Effector memory CD8-positive, alpha-beta T cell (primary cell): ENCODE data around the gene SYDE2.
"Not testable (repeated sequence)": the region's sequence is repeated elsewhere in the genome, so short reads cannot be mapped to it uniquely, and the experiment has no call there.

Experiments used
- ATAC-seq: fragments of 150-1000 bp; cut with Tn5 transposase; replicated peaks from 2 replicates; pipeline ENCODE4 v1.10.0; 2021; ENCODE audit warnings: mild to moderate bottlenecking, moderate library complexity
- DNase-seq, 3 experiments: peaks; one replicate each; pipeline ENCODE4 v3.0.0; 2021
- H3K27ac Mint-ChIP-seq, 2 donors: one replicate each; pipeline ENCODE4 v1.8.0; 2022; ENCODE audit warnings: mild to moderate bottlenecking in 2 of 2, mixed read lengths in 2 of 2, moderate library complexity in 2 of 2
- H3K27me3 Mint-ChIP-seq, 2 donors: one replicate each; pipeline ENCODE4 v1.8.0; 2022; ENCODE audit warnings: mixed read lengths in 2 of 2
- H3K36me3 Mint-ChIP-seq: one replicate; pipeline ENCODE4 v1.8.0; 2022; ENCODE audit warnings: mild to moderate bottlenecking, moderate library complexity, mixed read lengths; ENCODE audit not compliant: insufficient read depth
- H3K4me1 Mint-ChIP-seq, 2 donors: one replicate each; pipeline ENCODE4 v1.8.0; 2022; ENCODE audit warnings: low read depth in 2 of 2, mixed read lengths in 2 of 2
- H3K4me3 Mint-ChIP-seq, 2 donors: one replicate each; pipeline ENCODE4 v1.8.0; 2022; ENCODE audit warnings: mild to moderate bottlenecking in 2 of 2, mixed read lengths in 2 of 2, moderate library complexity in 2 of 2
- H3K9me3 Mint-ChIP-seq, 2 donors: one replicate each; pipeline ENCODE4 v1.8.0; 2022; ENCODE audit warnings: mixed read lengths in 2 of 2

Gene SYDE2

DNA sequence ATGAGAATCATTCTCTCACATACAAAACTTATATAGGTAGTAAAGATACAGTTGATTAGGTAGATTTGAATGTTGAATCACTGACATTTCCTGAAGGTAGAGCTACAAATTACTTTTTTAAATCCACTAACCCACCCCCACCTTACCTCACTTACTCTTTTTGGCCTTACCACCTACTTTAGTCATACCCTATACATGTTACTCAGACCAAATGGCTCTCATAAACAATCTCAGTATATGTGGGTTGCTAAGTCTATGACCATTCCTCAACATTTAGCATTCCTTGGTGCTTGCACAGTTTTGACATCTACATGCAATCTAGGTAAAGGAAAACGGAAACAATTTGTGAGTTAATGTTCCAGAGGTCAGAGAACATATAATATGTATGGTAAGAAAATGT, 26.3 kb downstream of the SYDE2 start:
- peaks cover 3 to 5% of the 10 kb centered on the region in 2 donors for H3K4me1 Mint-ChIP-seq
- no peaks in the 10 kb centered on the region for H3K27me3 Mint-ChIP-seq
- no peaks in the 10 kb centered on the region for H3K36me3 Mint-ChIP-seq
- H3K4me3 Mint-ChIP-seq, result no peak overlapping the region
- no peaks in the 10 kb centered on the region for H3K9me3 Mint-ChIP-seq
- no peak overlapping the region for H3K27ac Mint-ChIP-seq
- DNase-seq (no peak), ATAC-seq (no peak)

DNA sequence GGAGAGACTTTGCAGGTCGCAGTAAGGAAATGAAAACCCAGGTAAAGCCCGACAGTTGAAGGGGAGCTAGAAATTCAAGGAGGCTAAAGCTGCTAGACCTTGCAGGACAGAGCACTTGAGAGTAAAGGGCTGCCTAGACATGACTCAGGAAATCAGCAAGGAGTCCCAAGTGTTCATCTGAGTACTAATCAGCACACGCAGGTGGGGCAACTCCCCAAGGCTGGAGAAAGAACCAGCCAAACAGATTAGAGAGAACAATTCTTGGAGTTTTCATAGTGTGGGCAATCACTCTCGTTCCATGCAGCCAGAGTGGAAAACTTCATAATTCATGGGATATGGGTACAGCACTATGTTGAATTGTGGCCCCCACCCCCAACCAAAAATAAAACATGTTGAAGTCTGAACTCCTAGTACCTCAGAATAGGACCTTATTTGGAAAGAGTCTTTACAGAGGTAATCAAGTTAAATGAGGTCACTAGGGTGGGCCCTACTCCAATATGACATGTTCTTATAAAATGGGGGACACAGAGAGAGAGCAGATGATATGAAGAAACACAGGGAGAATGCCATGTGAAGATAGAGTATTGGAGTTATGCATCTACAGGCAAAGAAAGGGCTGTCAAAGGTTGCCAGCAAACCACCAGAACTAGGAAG, 28.0 kb downstream of the SYDE2 start:
- no peak for ATAC-seq
- Mint-ChIP-seq H3K9me3 (no peaks in the 10 kb centered on the region), H3K27me3 (no peaks in the 10 kb centered on the region), H3K27ac (no peak overlapping the region), H3K36me3 (no peaks in the 10 kb centered on the region), H3K4me1 (no peaks in the 10 kb centered on the region), H3K4me3 (no peak overlapping the region)
- no peak for DNase-seq

GRCh38 chr1:85171721-85172120, 29.1 kb downstream of the SYDE2 start:
- Mint-ChIP-seq H3K4me3 (no peak overlapping the region), H3K4me1 (no peaks in the 10 kb centered on the region), H3K9me3 (no peaks in the 10 kb centered on the region), H3K27ac (no peak overlapping the region), H3K36me3 (no peaks in the 10 kb centered on the region), H3K27me3 (no peaks in the 10 kb centered on the region)
- DNase-seq (no peak), ATAC-seq (no peak)

DNA sequence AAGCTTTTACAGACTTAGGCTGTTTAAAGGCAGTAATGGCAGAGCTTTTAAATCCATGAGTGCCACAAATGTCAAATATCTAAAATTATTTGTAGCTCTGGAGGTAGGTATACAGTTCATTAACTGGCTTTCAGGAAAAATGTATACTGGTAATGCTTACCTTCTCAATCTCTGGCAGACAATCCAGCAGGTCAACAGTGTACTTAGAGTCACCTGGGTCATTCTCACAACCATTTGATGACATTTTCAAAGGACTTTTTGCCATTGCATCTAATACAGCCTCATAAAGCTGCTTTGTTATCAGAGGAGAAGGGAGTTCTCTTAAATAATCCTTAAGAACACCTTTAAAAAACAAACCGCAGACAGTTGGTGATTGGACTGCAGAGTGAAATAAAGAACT, 31.9 kb downstream of the SYDE2 start:
- H3K27me3 Mint-ChIP-seq, result no peaks in the 10 kb centered on the region
- ATAC-seq (no peak), DNase-seq (no peak)
- no peak overlapping the region for H3K27ac Mint-ChIP-seq
- no peaks in the 10 kb centered on the region for H3K9me3 Mint-ChIP-seq
- H3K4me1 Mint-ChIP-seq, result no peaks in the 10 kb centered on the region
- peaks cover 3% of the 10 kb centered on the region for H3K36me3 Mint-ChIP-seq
- no peak overlapping the region for H3K4me3 Mint-ChIP-seq

DNA sequence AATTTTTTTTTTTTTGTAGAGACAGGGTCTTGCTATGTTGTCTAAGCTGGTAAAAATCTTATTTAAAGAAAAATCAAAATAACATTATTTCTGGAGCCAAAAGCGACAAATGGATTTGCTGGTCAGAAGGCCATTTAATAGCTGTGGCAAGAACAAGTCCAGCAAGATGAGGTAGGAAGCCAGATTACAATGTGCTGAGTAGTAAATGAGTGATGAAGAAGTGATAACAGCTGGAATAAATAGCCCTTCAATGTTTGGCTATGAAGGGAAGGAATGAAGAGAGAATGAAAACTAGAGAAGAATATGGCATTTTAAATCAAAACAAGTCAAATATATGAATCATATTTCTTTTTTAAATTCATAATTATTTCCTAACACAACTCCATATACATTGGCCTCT, 34.5 kb downstream of the SYDE2 start:
- ATAC-seq, result no peak
- H3K4me1 Mint-ChIP-seq, result no peaks in the 10 kb centered on the region
- H3K27me3 Mint-ChIP-seq, result no peaks in the 10 kb centered on the region
- DNase-seq, result no peak
- no peaks in the 10 kb centered on the region for H3K9me3 Mint-ChIP-seq
- no peak overlapping the region for H3K4me3 Mint-ChIP-seq
- peaks cover 6% of the 10 kb centered on the region for H3K36me3 Mint-ChIP-seq
- no peak overlapping the region for H3K27ac Mint-ChIP-seq

DNA sequence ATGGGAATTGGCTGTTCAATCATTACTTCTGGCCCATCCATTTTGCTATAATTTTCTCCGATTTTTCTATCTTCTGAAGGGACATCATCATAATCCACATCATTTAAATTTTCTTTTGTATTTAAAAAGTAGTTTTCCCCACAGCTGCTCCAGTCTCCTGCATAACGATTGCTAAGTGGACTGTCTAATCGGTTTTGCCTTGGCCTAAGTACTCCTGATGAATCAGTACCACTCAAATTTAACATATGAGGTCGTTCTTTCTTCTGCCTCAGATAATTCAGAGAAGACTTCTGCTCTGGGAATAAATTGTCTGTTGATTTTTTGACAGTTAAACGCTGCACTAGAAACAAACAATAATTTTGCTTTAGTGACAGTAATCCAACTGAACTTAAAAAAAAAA, 41.9 kb downstream of the SYDE2 start:
- Mint-ChIP-seq H3K4me3 (no peak overlapping the region), H3K9me3 (no peaks in the 10 kb centered on the region), H3K4me1 (no peaks in the 10 kb centered on the region), H3K36me3 (peaks cover 4% of the 10 kb centered on the region), H3K27ac (no peak overlapping the region), H3K27me3 (no peaks in the 10 kb centered on the region)
- DNase-seq, result no peak
- ATAC-seq, result no peak

DNA sequence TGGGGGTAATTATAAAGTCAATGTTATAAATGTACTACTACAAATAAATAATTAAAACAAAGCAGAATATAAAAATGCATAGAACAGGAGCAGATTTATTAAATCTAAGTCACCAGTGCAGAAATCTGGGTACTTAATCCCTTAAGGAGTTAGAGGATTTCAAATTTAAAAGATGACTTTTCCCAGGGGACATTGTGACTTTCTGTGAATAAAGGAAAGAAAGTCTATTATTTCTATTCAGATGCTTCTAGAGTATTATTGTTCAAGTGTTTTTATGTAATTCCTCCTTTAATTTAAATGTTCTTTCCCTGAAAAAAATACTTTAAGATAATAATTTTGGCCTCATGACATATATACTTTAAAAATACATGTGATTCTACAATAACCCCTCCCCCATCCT, 43.4 kb downstream of the SYDE2 start:
- H3K36me3 Mint-ChIP-seq, result peaks cover 4% of the 10 kb centered on the region
- no peaks in the 10 kb centered on the region for H3K9me3 Mint-ChIP-seq
- no peak overlapping the region for H3K4me3 Mint-ChIP-seq
- H3K4me1 Mint-ChIP-seq, result no peaks in the 10 kb centered on the region
- DNase-seq (no peak), ATAC-seq (no peak)
- no peaks in the 10 kb centered on the region for H3K27me3 Mint-ChIP-seq
- H3K27ac Mint-ChIP-seq, result no peak overlapping the region

GRCh38 chr1:85153149-85153891, 47.5 kb downstream of the SYDE2 start:
- Mint-ChIP-seq H3K27ac (no peak overlapping the region), H3K36me3 (no peaks in the 10 kb centered on the region), H3K4me3 (no peak overlapping the region), H3K27me3 (peaks cover 0 to 5% of the 10 kb centered on the region in 2 donors), H3K9me3 (no peaks in the 10 kb centered on the region), H3K4me1 (no peaks in the 10 kb centered on the region)
- DNase-seq, result no peak
- ATAC-seq, result no peak

- Mint-ChIP-seq H3K4me3 (no peak overlapping the region), H3K36me3 (no peaks in the 10 kb centered on the region), H3K27ac (no peak overlapping the region), H3K27me3 (peaks cover 0 to 5% of the 10 kb centered on the region in 2 donors), H3K9me3 (no peaks in the 10 kb centered on the region), H3K4me1 (no peaks in the 10 kb centered on the region)
- DNase-seq, result no peak
- ATAC-seq, result no peak
Observed at GRCh38 chr1:85151446-85151845, 49.4 kb downstream of the SYDE2 start.

GRCh38 chr1:85149805-85150204, 51.0 kb downstream of the SYDE2 start:
- Mint-ChIP-seq H3K27ac (no peak overlapping the region), H3K4me3 (no peak overlapping the region), H3K9me3 (no peaks in the 10 kb centered on the region), H3K36me3 (no peaks in the 10 kb centered on the region), H3K27me3 (peaks cover 0 to 5% of the 10 kb centered on the region in 2 donors), H3K4me1 (no peaks in the 10 kb centered on the region)
- DNase-seq, result no peak
- no peak for ATAC-seq

- no peaks in the 10 kb centered on the region for H3K36me3 Mint-ChIP-seq
- no peak overlapping the region for H3K4me3 Mint-ChIP-seq
- ATAC-seq (no peak), DNase-seq (no peak)
- H3K9me3 Mint-ChIP-seq, result no peaks in the 10 kb centered on the region
- no peak overlapping the region for H3K27ac Mint-ChIP-seq
- no peaks in the 10 kb centered on the region for H3K4me1 Mint-ChIP-seq
- H3K27me3 Mint-ChIP-seq, result peaks cover 0 to 5% of the 10 kb centered on the region in 2 donors
Observed at GRCh38 chr1:85148524-85149250, 52.1 kb downstream of the SYDE2 start.

- Mint-ChIP-seq H3K36me3 (no peaks in the 10 kb centered on the region), H3K4me1 (no peaks in the 10 kb centered on the region), H3K27me3 (peaks cover 0 to 5% of the 10 kb centered on the region in 2 donors), H3K9me3 (no peaks in the 10 kb centered on the region), H3K4me3 (no peak overlapping the region), H3K27ac (no peak overlapping the region)
- ATAC-seq (no peak), DNase-seq (no peak)
Observed at GRCh38 chr1:85146972-85147359, 53.9 kb downstream of the SYDE2 start.

DNA sequence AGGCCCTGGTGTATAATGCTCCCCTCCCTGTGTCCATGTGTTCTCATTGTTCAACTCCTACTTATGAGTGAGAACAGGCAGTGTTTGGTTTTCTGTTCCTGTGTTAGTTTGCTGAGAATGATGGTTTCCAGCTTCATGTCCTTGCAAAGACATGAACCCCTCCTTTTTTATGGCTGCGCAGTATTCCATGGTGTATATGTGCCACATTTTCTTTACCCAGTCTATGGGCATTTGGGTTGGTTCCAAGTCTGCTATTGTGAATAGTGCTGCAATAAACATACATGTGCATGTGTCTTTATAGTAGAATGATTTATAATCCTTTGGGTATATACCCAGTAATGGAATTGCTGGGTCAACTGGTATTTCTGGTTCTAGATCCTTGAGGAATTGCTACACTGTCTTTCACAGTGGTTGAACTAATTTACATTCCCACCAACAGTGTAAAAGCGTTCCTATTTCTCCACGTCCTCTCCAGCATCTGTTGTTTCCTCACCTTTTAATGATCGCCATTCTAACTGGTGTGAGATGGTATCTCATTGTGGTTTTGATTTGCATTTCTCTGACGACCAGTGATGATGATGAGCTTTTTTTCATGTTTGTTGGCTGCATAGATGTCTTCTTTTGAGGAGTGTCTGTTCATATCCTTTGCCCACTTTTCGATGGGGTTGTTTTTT, 54.4 kb downstream of the SYDE2 start:
- not testable (repeated sequence) for ATAC-seq, H3K36me3 Mint-ChIP-seq, H3K4me3 Mint-ChIP-seq, DNase-seq, H3K4me1 Mint-ChIP-seq, H3K27ac Mint-ChIP-seq, H3K9me3 Mint-ChIP-seq, H3K27me3 Mint-ChIP-seq
